Breast epithelium (tissue), 3 donors: Measurements from ENCODE around the gene METTL24.

Experiments used
- POLR2A ChIP-seq: fragments of 450-650 bp; IDR thresholded peaks from one replicate; pipeline ENCODE4 v1.6.1; 2016; ENCODE audit warnings: antibody characterized with exemption, mild to moderate bottlenecking, moderate library complexity
- TF ChIP-seq, protein P1 (sequence below), 3 donors: fragments of 450-650 bp; IDR thresholded peaks; one replicate each; pipeline ENCODE4 v1.5.1; 2016 to 2017; ENCODE audit warnings: antibody characterized with exemption in 3 of 3, mild to moderate bottlenecking in 3 of 3, moderate library complexity in 3 of 3

DNA sequence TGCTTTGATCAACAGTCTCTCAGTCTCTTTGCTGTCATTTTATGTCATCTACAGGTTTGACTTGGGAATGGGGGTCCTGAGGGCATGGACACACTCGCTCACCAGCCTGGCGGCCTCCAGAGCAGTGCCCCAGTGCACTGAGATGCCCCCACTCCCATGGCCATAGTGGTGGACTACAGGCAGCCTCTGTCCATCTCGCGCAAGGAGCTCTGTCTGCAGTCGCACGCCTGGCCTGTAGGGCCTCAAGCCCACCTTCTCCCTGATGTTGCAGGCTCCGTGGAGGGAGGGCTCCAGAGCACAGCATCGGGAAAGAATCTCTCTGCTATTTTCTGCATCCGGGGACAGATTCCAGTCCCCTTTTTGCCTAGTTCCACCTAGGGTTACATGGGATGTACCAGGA is 34.6 kb upstream of the METTL24 start:
- TF ChIP-seq, protein P1, sequence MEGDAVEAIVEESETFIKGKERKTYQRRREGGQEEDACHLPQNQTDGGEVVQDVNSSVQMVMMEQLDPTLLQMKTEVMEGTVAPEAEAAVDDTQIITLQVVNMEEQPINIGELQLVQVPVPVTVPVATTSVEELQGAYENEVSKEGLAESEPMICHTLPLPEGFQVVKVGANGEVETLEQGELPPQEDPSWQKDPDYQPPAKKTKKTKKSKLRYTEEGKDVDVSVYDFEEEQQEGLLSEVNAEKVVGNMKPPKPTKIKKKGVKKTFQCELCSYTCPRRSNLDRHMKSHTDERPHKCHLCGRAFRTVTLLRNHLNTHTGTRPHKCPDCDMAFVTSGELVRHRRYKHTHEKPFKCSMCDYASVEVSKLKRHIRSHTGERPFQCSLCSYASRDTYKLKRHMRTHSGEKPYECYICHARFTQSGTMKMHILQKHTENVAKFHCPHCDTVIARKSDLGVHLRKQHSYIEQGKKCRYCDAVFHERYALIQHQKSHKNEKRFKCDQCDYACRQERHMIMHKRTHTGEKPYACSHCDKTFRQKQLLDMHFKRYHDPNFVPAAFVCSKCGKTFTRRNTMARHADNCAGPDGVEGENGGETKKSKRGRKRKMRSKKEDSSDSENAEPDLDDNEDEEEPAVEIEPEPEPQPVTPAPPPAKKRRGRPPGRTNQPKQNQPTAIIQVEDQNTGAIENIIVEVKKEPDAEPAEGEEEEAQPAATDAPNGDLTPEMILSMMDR (IDR thresholded peaks at IDR 0.05): no peak
- no peak for TF ChIP-seq POLR2A
